NCI-H187 treated with DMSO at 0.1 percent for 48 hours (cell line): ENCODE measurements around the gene CRADD.
"Not testable (repeated sequence)": the region's sequence is repeated elsewhere in the genome, so short reads cannot be mapped to it uniquely, and the experiment has no call there.

ENCODE experiments used
- DNase-seq: peaks from one replicate; lab custom pipeline; 2025; lab: John Stamatoyannopoulos, UW

The CRADD gene

GRCh38 chr12:93844164-93844784, 167.1 kb downstream of the CRADD start:
- DNase-seq: no peak

- no peak for DNase-seq
Observed at GRCh38 chr12:93846936-93847516, 169.9 kb downstream of the CRADD start.

- DNase-seq: no peak
Observed at GRCh38 chr12:93847517-93848474, 170.6 kb downstream of the CRADD start.

GRCh38 chr12:93848523-93849101, 171.4 kb downstream of the CRADD start:
- no peak for DNase-seq

- no peak for DNase-seq
Observed at GRCh38 chr12:93849946-93850345, 172.8 kb downstream of the CRADD start.

- no peak for DNase-seq
Observed at GRCh38 chr12:93850481-93851256, 173.5 kb downstream of the CRADD start.

GRCh38 chr12:93851257-93851671, 174.1 kb downstream of the CRADD start:
- DNase-seq: no peak

GRCh38 chr12:93852173-93852591, 175.0 kb downstream of the CRADD start:
- DNase-seq: no peak

- DNase-seq: no peak
Observed at GRCh38 chr12:93853698-93854478, 176.7 kb downstream of the CRADD start.

GRCh38 chr12:93855261-93855660, 178.1 kb downstream of the CRADD start:
- no peak for DNase-seq

GRCh38 chr12:93856611-93857010, 179.4 kb downstream of the CRADD start:
- no peak for DNase-seq

- no peak for DNase-seq
Observed at GRCh38 chr12:93857279-93857938, 180.2 kb downstream of the CRADD start.

- peak; percentile 20 for DNase-seq
Observed at GRCh38 chr12:93857991-93858447, 180.8 kb downstream of the CRADD start.

GRCh38 chr12:93860668-93861373, 183.6 kb downstream of the CRADD start:
- no peak for DNase-seq

- DNase-seq: no peak
Observed at GRCh38 chr12:93862424-93862823, 185.2 kb downstream of the CRADD start.

- no peak for DNase-seq
Observed at GRCh38 chr12:93865751-93866150, 188.6 kb downstream of the CRADD start.

GRCh38 chr12:93868771-93869170, 191.6 kb downstream of the CRADD start:
- no peak for DNase-seq

- DNase-seq: no peak
Observed at GRCh38 chr12:93870020-93870795, 193.0 kb downstream of the CRADD start.

- DNase-seq: not testable (repeated sequence)
Observed at GRCh38 chr12:93871566-93871965, 194.4 kb downstream of the CRADD start.
